Neuronal stem cell (in vitro differentiated cells): ENCODE data around the gene RASSF5.

ENCODE experiments used
- DNase-seq: peaks from one replicate; pipeline ENCODE4 v3.0.0-alpha.2; 2013; ENCODE audit warnings: low spot score
- H2AFZ ChIP-seq: one replicate; pipeline ENCODE4 v1.6.1; 2013; ENCODE audit warnings: mild to moderate bottlenecking, low read length, inconsistent platforms
- H2AK5ac ChIP-seq: 2 replicates; pipeline ENCODE4 v1.6.1; 2013; ENCODE audit warnings: low read depth, mild to moderate bottlenecking, inconsistent platforms, low read length, moderate library complexity, mixed read lengths
- H2BK120ac ChIP-seq: 2 replicates; pipeline ENCODE4 v1.6.1; 2013; ENCODE audit warnings: low read depth, mild to moderate bottlenecking, inconsistent platforms, low read length, moderate library complexity, mixed read lengths
- H2BK12ac ChIP-seq: one replicate; pipeline ENCODE4 v1.6.1; 2013; ENCODE audit warnings: low read length, inconsistent platforms
- H2BK15ac ChIP-seq: 2 replicates; pipeline ENCODE4 v1.6.1; 2013; ENCODE audit warnings: mild to moderate bottlenecking, low read length, inconsistent platforms, mixed read lengths
- H2BK5ac ChIP-seq: one replicate; pipeline ENCODE4 v1.6.1; 2013; ENCODE audit warnings: inconsistent platforms, mild to moderate bottlenecking, low read length, moderate library complexity
- H3K14ac ChIP-seq: one replicate; pipeline ENCODE4 v1.6.1; 2013; ENCODE audit warnings: low read length, inconsistent platforms
- H3K18ac ChIP-seq: 2 replicates; pipeline ENCODE4 v1.6.1; 2013; ENCODE audit warnings: low read length, inconsistent platforms
- H3K23ac ChIP-seq: 2 replicates; pipeline ENCODE4 v1.6.1; 2013; ENCODE audit warnings: low read depth, mild to moderate bottlenecking, mixed read lengths, low read length, inconsistent platforms; ENCODE audit not compliant: poor library complexity
- H3K27ac ChIP-seq: replicated peaks from 3 replicates; pipeline ENCODE4 v1.5.1; 2013; ENCODE audit warnings: low read length, inconsistent platforms
- H3K27me3 ChIP-seq, 3 experiments: 2 replicates each; pipeline ENCODE4 v1.6.1; 2013; ENCODE audit warnings: low read length in 3 of 3, mild to moderate bottlenecking in 2 of 3, inconsistent platforms in 1 of 3, low read depth in 1 of 3, mixed read lengths in 1 of 3, moderate library complexity in 1 of 3; ENCODE audit not compliant: control insufficient read depth in 3 of 3, insufficient read depth in 3 of 3
- H3K36me3 ChIP-seq, 2 donors: replicated peaks in 1 of 2; 2 replicates each; pipeline ENCODE4 v1.6.1; 2013; ENCODE audit warnings: low read length in 2 of 2; ENCODE audit not compliant: control insufficient read depth in 2 of 2, insufficient read depth in 2 of 2
- H3K4ac ChIP-seq: 2 replicates; pipeline ENCODE4 v1.6.1; 2013; ENCODE audit warnings: inconsistent platforms, mild to moderate bottlenecking, low read length, moderate library complexity
- H3K4me1 ChIP-seq, 2 donors: 1 replicate in 1 of 2; 2 replicates in 1 of 2; pipeline ENCODE4 v1.6.1; 2013; ENCODE audit warnings: low read length in 2 of 2, low read depth in 1 of 2; ENCODE audit not compliant: control insufficient read depth in 2 of 2, insufficient read depth in 1 of 2
- H3K4me2 ChIP-seq: one replicate; pipeline ENCODE4 v1.6.1; 2013; ENCODE audit warnings: mild to moderate bottlenecking, low read length, inconsistent platforms; ENCODE audit not compliant: insufficient read depth, poor library complexity, severe bottlenecking
- H3K4me3 ChIP-seq, 2 donors: 2 replicates each; pipeline ENCODE4 v1.5.1; 2013; ENCODE audit warnings: low read length in 2 of 2, mild to moderate bottlenecking in 2 of 2, inconsistent platforms in 1 of 2, moderate library complexity in 1 of 2
- H3K79me1 ChIP-seq: one replicate; pipeline ENCODE4 v1.6.1; 2013; ENCODE audit warnings: low read depth, mild to moderate bottlenecking, inconsistent platforms, low read length, moderate library complexity
- H3K9ac ChIP-seq: one replicate; pipeline ENCODE4 v1.6.1; 2013; ENCODE audit warnings: mild to moderate bottlenecking, low read depth, low read length, inconsistent platforms; ENCODE audit not compliant: poor library complexity
- H3K9me3 ChIP-seq, 2 donors: replicated peaks in 1 of 2; 2 replicates each; pipeline versions ENCODE3 to v1.6.1; 2013; ENCODE audit warnings: low read length in 2 of 2, mild to moderate bottlenecking in 2 of 2, inconsistent platforms in 1 of 2, low read depth in 1 of 2, mixed read lengths in 1 of 2, moderate library complexity in 1 of 2; ENCODE audit not compliant: control insufficient read depth in 2 of 2, insufficient read depth in 1 of 2
- H4K8ac ChIP-seq: one replicate; pipeline ENCODE4 v1.6.1; 2013; ENCODE audit warnings: low read depth, mild to moderate bottlenecking, inconsistent platforms, low read length, moderate library complexity
- H4K91ac ChIP-seq: one replicate; pipeline ENCODE4 v1.6.1; 2013; ENCODE audit warnings: low read length, low read depth, mild to moderate bottlenecking, inconsistent platforms; ENCODE audit not compliant: poor library complexity
- WGBS, 2 donors: extraction: QIAGEN DNeasy Blood & Tissue Kit; methylation state at CpG; one replicate each; pipeline ENCODE4 v1.1.7; 2013; ENCODE audit warnings: missing lambda C conversion rate in 2 of 2, mixed read lengths in 1 of 2; ENCODE audit not compliant: insufficient read length in 2 of 2, insufficient replicate concordance in 1 of 2; ENCODE audit errors: extremely low coverage in 2 of 2; 5-methylcytosine and 5-hydroxymethylcytosine counted together

RASSF5 gene

GRCh38 chr1:206465951-206466350 is 41.4 kb upstream of the RASSF5 start:
- no peak overlapping the region for H2BK120ac ChIP-seq
- H3K4me1 ChIP-seq, result peaks cover 22 to 23% of the 10 kb centered on the region in 2 donors
- no peak overlapping the region for H3K14ac ChIP-seq
- no peak overlapping the region for H2BK12ac ChIP-seq
- no peak overlapping the region for H4K8ac ChIP-seq
- no peak overlapping the region for H4K91ac ChIP-seq
- no peak overlapping the region for H2AK5ac ChIP-seq
- H3K36me3 ChIP-seq, result peaks cover 11 to 44% of the 10 kb centered on the region in 2 donors
- no peak overlapping the region for H3K27ac ChIP-seq
- no peaks in the 10 kb centered on the region for H3K27me3 ChIP-seq
- no peak overlapping the region for H3K4ac ChIP-seq
- H3K18ac ChIP-seq, result no peak overlapping the region
- no CpG with 5 or more reads among the region's 2 CpGs for WGBS, 2 donors
- no peaks in the 10 kb centered on the region for H3K9me3 ChIP-seq
- H3K4me3 ChIP-seq, result no peak overlapping the region
- no peak overlapping the region for H2AFZ ChIP-seq
- no peak overlapping the region for H2BK15ac ChIP-seq
- no peak for DNase-seq
- no peak overlapping the region for H3K23ac ChIP-seq
- H2BK5ac ChIP-seq, result no peak overlapping the region
- no peak overlapping the region for H3K4me2 ChIP-seq
- H3K79me1 ChIP-seq, result no peaks in the 10 kb centered on the region
- no peak overlapping the region for H3K9ac ChIP-seq

GRCh38 chr1:206466840-206467649 is 40.3 kb upstream of the RASSF5 start:
- no CpG with 5 or more reads among the region's 15 CpGs for WGBS, 2 donors
- peaks cover 29 to 33% of the 10 kb centered on the region in 2 donors for H3K4me1 ChIP-seq

GRCh38 chr1:206467915-206468314 is 39.4 kb upstream of the RASSF5 start:
- H3K4me3 ChIP-seq, result no peak overlapping the region
- H4K91ac ChIP-seq, result no peak overlapping the region
- H3K27ac ChIP-seq, result no peak overlapping the region
- H3K9me3 ChIP-seq, result no peaks in the 10 kb centered on the region
- no CpG with 5 or more reads among the region's 9 CpGs for WGBS, 2 donors
- H2BK12ac ChIP-seq, result no peak overlapping the region
- H2AFZ ChIP-seq, result no peak overlapping the region
- no peak overlapping the region for H2BK5ac ChIP-seq
- no peak overlapping the region for H3K4ac ChIP-seq
- no peaks in the 10 kb centered on the region for H3K27me3 ChIP-seq
- no peaks in the 10 kb centered on the region for H3K79me1 ChIP-seq
- no peak overlapping the region for H3K9ac ChIP-seq
- H3K23ac ChIP-seq, result no peak overlapping the region
- H3K4me2 ChIP-seq, result no peak overlapping the region
- H2BK15ac ChIP-seq, result no peak overlapping the region
- no peak overlapping the region for H4K8ac ChIP-seq
- H3K18ac ChIP-seq, result peak overlapping the region; percentile 58
- H3K14ac ChIP-seq, result no peak overlapping the region
- DNase-seq, result no peak
- H2AK5ac ChIP-seq, result peak overlapping the region; percentile 17
- H2BK120ac ChIP-seq, result no peak overlapping the region
- peaks cover 7 to 24% of the 10 kb centered on the region in 2 donors for H3K36me3 ChIP-seq
- peaks cover 35 to 41% of the 10 kb centered on the region in 2 donors for H3K4me1 ChIP-seq

More at GRCh38 chr1:206466840-206467649, 40.3 kb upstream of the RASSF5 start:
- H2AFZ ChIP-seq, result peak overlapping the region; percentile 17
- no peak overlapping the region for H2BK120ac ChIP-seq
- H3K9me3 ChIP-seq, result no peaks in the 10 kb centered on the region
- peak overlapping the region; percentile 5 for H3K14ac ChIP-seq
- H2BK12ac ChIP-seq, result no peak overlapping the region
- no peak overlapping the region for H3K9ac ChIP-seq
- H2BK5ac ChIP-seq, result no peak overlapping the region
- no peak overlapping the region for H4K91ac ChIP-seq
- DNase-seq, result no peak
- H3K79me1 ChIP-seq, result no peaks in the 10 kb centered on the region
- H3K36me3 ChIP-seq, result peaks cover 7 to 33% of the 10 kb centered on the region in 2 donors
- H4K8ac ChIP-seq, result no peak overlapping the region
- no peak overlapping the region for H2BK15ac ChIP-seq
- no peak overlapping the region for H3K23ac ChIP-seq
- peak overlapping the region; percentile 6 for H2AK5ac ChIP-seq
- H3K4me2 ChIP-seq, result no peak overlapping the region
- peak overlapping the region; percentile 20 for H3K18ac ChIP-seq
- no peak overlapping the region for H3K4me3 ChIP-seq
- H3K4ac ChIP-seq, result no peak overlapping the region
- no peaks in the 10 kb centered on the region for H3K27me3 ChIP-seq
- no peak overlapping the region for H3K27ac ChIP-seq

GRCh38 chr1:206468571-206468970 is 38.8 kb upstream of the RASSF5 start:
- H3K9ac ChIP-seq, result no peak overlapping the region
- no peak for DNase-seq

More at GRCh38 chr1:206468571-206468970, 38.8 kb upstream of the RASSF5 start:
- H2BK15ac ChIP-seq, result no peak overlapping the region
- no peak overlapping the region for H3K4me2 ChIP-seq
- no peak overlapping the region for H2AFZ ChIP-seq
- no peaks in the 10 kb centered on the region for H3K27me3 ChIP-seq
- no peaks in the 10 kb centered on the region for H3K79me1 ChIP-seq
- WGBS, 2 donors, result no CpG with 5 or more reads among the region's 3 CpGs
- H2BK120ac ChIP-seq, result no peak overlapping the region
- peaks cover 2 to 18% of the 10 kb centered on the region in 2 donors for H3K36me3 ChIP-seq
- no peaks in the 10 kb centered on the region for H3K9me3 ChIP-seq
- H2AK5ac ChIP-seq, result no peak overlapping the region
- no peak overlapping the region for H4K91ac ChIP-seq
- H2BK12ac ChIP-seq, result no peak overlapping the region
- peaks cover 39 to 41% of the 10 kb centered on the region in 2 donors for H3K4me1 ChIP-seq
- H3K14ac ChIP-seq, result no peak overlapping the region
- no peak overlapping the region for H3K23ac ChIP-seq
- H3K18ac ChIP-seq, result no peak overlapping the region
- no peak overlapping the region for H4K8ac ChIP-seq
- no peak overlapping the region for H3K4ac ChIP-seq
- no peak overlapping the region for H2BK5ac ChIP-seq
- no peak overlapping the region for H3K27ac ChIP-seq
- no peak overlapping the region for H3K4me3 ChIP-seq
